ENCODE results near the gene ATXN7L2.

ATXN7L2 gene

DNA sequence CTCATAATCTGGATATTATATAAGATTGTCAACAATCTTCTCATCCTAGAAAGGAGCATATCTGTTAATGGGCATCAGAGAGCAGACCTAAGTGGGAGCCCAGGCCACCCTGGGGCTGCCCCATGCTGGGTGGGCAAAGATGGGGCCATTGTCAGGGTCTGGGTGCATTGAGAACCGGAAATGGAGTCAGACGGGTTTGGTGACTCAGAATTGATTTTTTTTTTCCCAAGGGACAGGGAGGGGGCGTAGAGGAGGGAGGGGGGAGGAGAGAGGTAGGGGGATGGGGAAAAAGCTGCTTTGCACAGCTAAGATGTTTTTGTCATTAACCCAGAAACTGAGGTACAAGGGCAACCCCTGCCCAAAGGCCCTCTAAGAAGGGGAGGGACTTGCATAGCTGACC lies 1.3 kb downstream of the ATXN7L2 start:
- Histone ChIP-seq H3K4me1 (ENCODE audit: control insufficient read depth, insufficient read depth, low read length) (no peaks in the 10 kb centered on the region), H3K9me3 (ENCODE audit: control insufficient read depth, low read length) (no peaks in the 10 kb centered on the region), H3K27me3 (ENCODE audit: control insufficient read depth, insufficient read depth, low read length, poor library complexity, severe bottlenecking) (peaks cover 14% of the 10 kb centered on the region), H3K27ac (ENCODE audit: insufficient read depth, low read depth, low read length, poor library complexity, severe bottlenecking) (no peak overlapping the region), H3K4me3 (ENCODE audit: insufficient read depth, low read depth, low read length) (peak overlapping the region; percentile 75), H3K36me3 (ENCODE audit: control insufficient read depth, insufficient read depth, low read length) (no peaks in the 10 kb centered on the region)
- 20 to 31% methylated on average over 3 of the region's 3 CpGs for WGBS, 2 experiments

- Histone ChIP-seq H3K36me3 (ENCODE audit: control insufficient read depth, insufficient read depth, low read length) (peaks cover 4% of the 10 kb centered on the region), H3K27me3 (ENCODE audit: control insufficient read depth, insufficient read depth, low read length, poor library complexity, severe bottlenecking) (peaks cover 3% of the 10 kb centered on the region), H3K4me1 (ENCODE audit: control insufficient read depth, insufficient read depth, low read length) (no peaks in the 10 kb centered on the region), H3K4me3 (ENCODE audit: insufficient read depth, low read depth, low read length) (no peak overlapping the region), H3K27ac (ENCODE audit: insufficient read depth, low read depth, low read length, poor library complexity, severe bottlenecking) (no peak overlapping the region), H3K9me3 (ENCODE audit: control insufficient read depth, low read length) (no peaks in the 10 kb centered on the region)
- 90% methylated on average over 5 of the region's 5 CpGs for WGBS, 2 experiments
Measured at GRCh38 chr1:109487261-109487660, 3.6 kb downstream of the ATXN7L2 start.

GRCh38 chr1:109488201-109488600 lies 4.5 kb downstream of the ATXN7L2 start:
- Histone ChIP-seq H3K9me3 (ENCODE audit: control insufficient read depth, low read length) (no peaks in the 10 kb centered on the region), H3K36me3 (ENCODE audit: control insufficient read depth, insufficient read depth, low read length) (peaks cover 4% of the 10 kb centered on the region)
- 79 to 82% methylated on average over 5 of the region's 5 CpGs for WGBS, 2 experiments

DNA sequence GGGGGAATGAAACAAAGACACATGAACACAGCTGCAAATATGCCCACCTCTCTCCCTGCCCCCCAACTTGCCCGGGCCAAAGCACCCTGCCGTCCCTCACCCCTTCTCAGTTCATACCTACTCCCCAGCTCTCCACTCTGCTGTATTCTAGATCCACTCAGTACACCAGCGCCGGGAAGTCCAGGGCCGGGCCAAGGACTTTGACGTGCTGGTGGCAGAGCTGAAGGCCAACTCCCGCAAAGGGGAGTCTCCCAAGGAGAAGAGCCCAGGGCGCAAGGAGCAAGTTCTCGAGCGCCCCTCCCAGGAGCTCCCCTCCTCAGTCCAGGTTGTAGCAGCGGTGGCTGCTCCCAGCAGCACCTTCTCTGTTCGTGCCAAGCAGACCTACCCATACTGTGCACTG lies 5.0 kb downstream of the ATXN7L2 start:
- Histone ChIP-seq H3K27ac (ENCODE audit: insufficient read depth, low read depth, low read length, poor library complexity, severe bottlenecking) (no peak overlapping the region), H3K9me3 (ENCODE audit: control insufficient read depth, low read length) (no peaks in the 10 kb centered on the region), H3K4me3 (ENCODE audit: insufficient read depth, low read depth, low read length) (no peak overlapping the region), H3K4me1 (ENCODE audit: control insufficient read depth, insufficient read depth, low read length) (no peaks in the 10 kb centered on the region), H3K27me3 (ENCODE audit: control insufficient read depth, insufficient read depth, low read length, poor library complexity, severe bottlenecking) (no peaks in the 10 kb centered on the region), H3K36me3 (ENCODE audit: control insufficient read depth, insufficient read depth, low read length) (peaks cover 4% of the 10 kb centered on the region)
- 94% methylated on average over 12 of the region's 12 CpGs for WGBS, 2 experiments

More at GRCh38 chr1:109488201-109488600, 4.5 kb downstream of the ATXN7L2 start:
- Histone ChIP-seq H3K4me3 (ENCODE audit: insufficient read depth, low read depth, low read length) (no peak overlapping the region), H3K27me3 (ENCODE audit: control insufficient read depth, insufficient read depth, low read length, poor library complexity, severe bottlenecking) (no peaks in the 10 kb centered on the region), H3K4me1 (ENCODE audit: control insufficient read depth, insufficient read depth, low read length) (no peaks in the 10 kb centered on the region), H3K27ac (ENCODE audit: insufficient read depth, low read depth, low read length, poor library complexity, severe bottlenecking) (no peak overlapping the region)

DNA sequence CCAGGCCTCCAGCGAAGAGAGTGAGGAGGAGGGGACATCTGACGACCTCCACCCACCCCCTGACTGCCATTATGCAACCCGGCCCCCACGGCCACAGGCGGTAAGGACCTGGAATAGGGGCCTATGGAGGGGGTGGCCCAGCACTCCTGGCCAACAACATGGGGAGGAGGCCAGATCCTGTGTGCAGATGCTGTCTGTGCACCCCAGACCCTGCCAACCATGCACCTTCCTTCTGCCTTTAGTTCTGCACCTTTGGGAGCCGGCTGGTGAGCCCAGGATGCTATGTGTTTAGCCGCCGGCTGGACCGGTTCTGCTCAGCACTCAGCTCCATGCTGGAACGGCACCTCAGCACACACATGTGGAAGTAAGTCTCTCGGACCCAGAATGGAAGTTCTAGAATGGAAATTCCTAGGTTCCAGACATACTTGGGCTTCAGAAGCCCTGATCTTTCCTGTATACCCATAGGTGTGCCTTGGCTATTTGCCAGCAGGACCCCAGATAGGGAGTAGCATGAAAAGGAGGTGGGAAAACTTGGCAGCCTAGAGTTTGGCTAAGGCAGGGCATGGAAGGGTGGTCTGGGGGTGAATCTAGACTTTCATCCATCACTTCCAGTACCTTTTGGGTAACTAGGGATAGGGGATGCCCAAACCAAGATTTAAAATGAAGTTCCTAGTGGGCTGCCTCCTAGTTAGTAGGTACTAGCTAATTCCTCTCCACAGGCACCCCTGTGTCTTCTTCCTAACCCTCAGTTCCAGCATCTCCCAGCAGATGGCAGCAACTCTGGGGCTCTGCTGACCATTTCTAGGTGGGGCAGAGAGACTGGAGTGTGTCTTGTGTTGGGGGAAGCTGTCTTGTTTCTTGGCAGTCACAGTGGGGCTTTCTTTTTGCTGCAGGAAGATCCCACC lies 6.6 kb downstream of the ATXN7L2 start:
- Histone ChIP-seq H3K27me3 (ENCODE audit: control insufficient read depth, insufficient read depth, low read length, poor library complexity, severe bottlenecking) (no peaks in the 10 kb centered on the region), H3K27ac (ENCODE audit: insufficient read depth, low read depth, low read length, poor library complexity, severe bottlenecking) (no peak overlapping the region), H3K4me3 (ENCODE audit: insufficient read depth, low read depth, low read length) (no peak overlapping the region), H3K4me1 (ENCODE audit: control insufficient read depth, insufficient read depth, low read length) (no peaks in the 10 kb centered on the region), H3K9me3 (ENCODE audit: control insufficient read depth, low read length) (no peaks in the 10 kb centered on the region), H3K36me3 (ENCODE audit: control insufficient read depth, insufficient read depth, low read length) (peaks cover 4% of the 10 kb centered on the region)
- 90 to 94% methylated on average over 11 of the region's 11 CpGs for WGBS, 2 experiments

GRCh38 chr1:109490934-109491302 lies 7.2 kb downstream of the ATXN7L2 start:
- H3K9me3 ChIP-seq (ENCODE audit: control insufficient read depth, low read length) = no peaks in the 10 kb centered on the region
- H3K27me3 ChIP-seq (ENCODE audit: control insufficient read depth, insufficient read depth, low read length, poor library complexity, severe bottlenecking) = no peaks in the 10 kb centered on the region
- peaks cover 4% of the 10 kb centered on the region for H3K36me3 ChIP-seq (ENCODE audit: control insufficient read depth, insufficient read depth, low read length)
- H3K27ac ChIP-seq (ENCODE audit: insufficient read depth, low read depth, low read length, poor library complexity, severe bottlenecking) = no peak overlapping the region
- H3K4me3 ChIP-seq (ENCODE audit: insufficient read depth, low read depth, low read length) = no peak overlapping the region
- no peaks in the 10 kb centered on the region for H3K4me1 ChIP-seq (ENCODE audit: control insufficient read depth, insufficient read depth, low read length)
- WGBS, 2 experiments = 93 to 94% methylated on average over 11 of the region's 11 CpGs

DNA sequence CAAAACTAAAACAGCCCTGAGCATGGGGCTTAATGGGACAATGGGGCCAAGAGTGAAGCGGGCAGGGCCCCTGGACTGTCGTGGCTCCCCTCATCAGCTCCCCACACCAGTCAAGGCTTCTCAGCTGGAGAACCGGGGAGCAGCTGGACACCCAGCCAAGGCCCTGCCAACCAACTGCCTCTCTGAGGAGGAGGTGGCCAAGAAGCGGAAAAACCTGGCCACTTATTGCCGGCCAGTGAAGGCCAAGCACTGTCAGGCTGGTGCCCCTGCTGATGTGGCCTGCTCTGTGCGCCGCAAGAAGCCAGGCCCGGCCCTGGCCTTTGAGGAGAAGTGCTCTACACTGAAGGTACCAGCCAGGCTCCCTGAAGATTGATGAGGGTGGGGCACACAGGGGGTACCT lies 7.7 kb downstream of the ATXN7L2 start:
- no peak overlapping the region for H3K4me3 ChIP-seq (ENCODE audit: insufficient read depth, low read depth, low read length)
- H3K9me3 ChIP-seq (ENCODE audit: control insufficient read depth, low read length) = no peaks in the 10 kb centered on the region
- no peak overlapping the region for H3K27ac ChIP-seq (ENCODE audit: insufficient read depth, low read depth, low read length, poor library complexity, severe bottlenecking)
- no peaks in the 10 kb centered on the region for H3K4me1 ChIP-seq (ENCODE audit: control insufficient read depth, insufficient read depth, low read length)
- H3K36me3 ChIP-seq (ENCODE audit: control insufficient read depth, insufficient read depth, low read length) = peaks cover 4% of the 10 kb centered on the region
- WGBS, 2 experiments = 92 to 95% methylated on average over 8 of the region's 8 CpGs
- no peaks in the 10 kb centered on the region for H3K27me3 ChIP-seq (ENCODE audit: control insufficient read depth, insufficient read depth, low read length, poor library complexity, severe bottlenecking)

GRCh38 chr1:109492779-109493178 lies 9.1 kb downstream of the ATXN7L2 start:
- Histone ChIP-seq H3K27me3 (ENCODE audit: control insufficient read depth, insufficient read depth, low read length, poor library complexity, severe bottlenecking) (no peaks in the 10 kb centered on the region), H3K4me1 (ENCODE audit: control insufficient read depth, insufficient read depth, low read length) (peaks cover 6% of the 10 kb centered on the region), H3K9me3 (ENCODE audit: control insufficient read depth, low read length) (no peaks in the 10 kb centered on the region), H3K27ac (ENCODE audit: insufficient read depth, low read depth, low read length, poor library complexity, severe bottlenecking) (no peak overlapping the region), H3K36me3 (ENCODE audit: control insufficient read depth, insufficient read depth, low read length) (peaks cover 4% of the 10 kb centered on the region), H3K4me3 (ENCODE audit: insufficient read depth, low read depth, low read length) (no peak overlapping the region)
- 89 to 90% methylated on average over 4 of the region's 4 CpGs for WGBS, 2 experiments

DNA sequence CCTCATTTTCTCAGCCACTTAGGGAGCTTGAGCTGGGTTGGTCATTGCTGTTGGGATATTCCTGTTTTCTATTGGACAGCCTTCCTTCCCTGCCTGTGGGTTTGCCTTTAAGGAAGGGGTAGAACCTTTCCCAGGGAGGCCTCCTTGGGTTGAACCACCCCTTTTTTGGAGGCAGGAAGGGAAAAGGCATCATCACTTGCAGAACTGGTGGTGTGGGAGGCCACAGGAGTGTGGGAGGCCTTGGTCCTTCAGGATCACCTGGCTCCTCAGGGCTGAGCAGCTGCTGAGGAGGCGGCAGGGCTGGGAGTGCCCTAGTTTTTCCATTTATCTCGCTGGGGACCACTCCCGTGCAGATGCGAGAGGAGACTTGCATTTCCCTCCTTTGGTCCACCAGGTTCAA lies 9.5 kb downstream of the ATXN7L2 start:
- Histone ChIP-seq H3K4me1 (ENCODE audit: control insufficient read depth, insufficient read depth, low read length) (peaks cover 10% of the 10 kb centered on the region), H3K27me3 (ENCODE audit: control insufficient read depth, insufficient read depth, low read length, poor library complexity, severe bottlenecking) (no peaks in the 10 kb centered on the region), H3K4me3 (ENCODE audit: insufficient read depth, low read depth, low read length) (no peak overlapping the region), H3K36me3 (ENCODE audit: control insufficient read depth, insufficient read depth, low read length) (peaks cover 4% of the 10 kb centered on the region), H3K27ac (ENCODE audit: insufficient read depth, low read depth, low read length, poor library complexity, severe bottlenecking) (no peak overlapping the region), H3K9me3 (ENCODE audit: control insufficient read depth, low read length) (no peaks in the 10 kb centered on the region)
- WGBS, 2 experiments = 88 to 92% methylated on average over 4 of the region's 4 CpGs

DNA sequence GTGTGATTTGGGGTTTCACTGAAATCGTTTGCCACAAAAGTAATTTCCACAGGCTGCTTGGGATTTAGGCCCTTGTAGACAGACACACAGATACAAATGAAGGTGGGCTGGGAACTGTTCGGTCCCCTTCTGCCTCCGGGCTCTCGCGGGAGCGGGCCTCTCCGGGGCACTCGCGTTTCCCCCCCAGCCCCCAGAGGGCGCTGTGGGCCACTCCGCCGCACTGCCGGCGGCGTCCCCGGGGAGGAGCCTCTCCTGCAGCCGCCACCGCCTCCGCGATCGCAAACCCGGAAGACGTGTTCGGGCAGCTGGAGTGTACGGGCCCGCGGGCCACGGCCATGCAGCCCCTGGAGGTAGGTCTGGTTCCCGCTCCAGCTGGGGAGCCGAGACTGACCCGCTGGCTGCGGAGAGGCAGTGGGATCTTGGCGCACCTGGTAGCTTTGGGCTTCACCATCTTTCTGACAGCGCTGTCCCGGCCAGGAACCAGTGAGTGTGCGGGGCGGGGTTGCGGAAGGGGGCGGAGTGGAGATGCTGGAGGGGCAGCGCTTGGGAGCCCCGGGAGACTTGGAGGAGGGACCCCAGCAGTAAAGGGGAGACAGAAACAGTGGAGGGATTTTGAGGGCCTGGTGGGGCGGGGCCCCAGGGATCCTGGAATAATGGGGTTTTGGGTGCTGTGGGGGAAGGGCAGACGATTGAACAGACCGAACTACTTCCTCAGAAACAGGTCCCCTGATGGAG lies 10.3 kb downstream of the ATXN7L2 start, which contains the start of gene CYB561D1:
Gene CYB561D1, plus strand, starts transcription at position 290 of the 735 bp plus-strand sequence. Its CDS starts 46 bp downstream, at position 336.
- H3K36me3 ChIP-seq (ENCODE audit: control insufficient read depth, insufficient read depth, low read length) = peaks cover 4% of the 10 kb centered on the region
- H3K9me3 ChIP-seq (ENCODE audit: control insufficient read depth, low read length) = no peaks in the 10 kb centered on the region
- H3K27me3 ChIP-seq (ENCODE audit: control insufficient read depth, insufficient read depth, low read length, poor library complexity, severe bottlenecking) = no peaks in the 10 kb centered on the region
- H3K27ac ChIP-seq (ENCODE audit: insufficient read depth, low read depth, low read length, poor library complexity, severe bottlenecking) = no peak within 1 kb of the TSS
- peaks cover 12% of the 10 kb centered on the region for H3K4me1 ChIP-seq (ENCODE audit: control insufficient read depth, insufficient read depth, low read length)
- WGBS, 2 experiments = 1% methylated on average over 44 of the region's 44 CpGs
- peak within 1 kb of the TSS; percentile 72 for H3K4me3 ChIP-seq (ENCODE audit: insufficient read depth, low read depth, low read length)

Measured in ectodermal cell (in vitro differentiated cells).